HCT116 (cell line): ENCODE data around the gene GP1BB. TPM values are rescaled to one million over a fixed set of nuclear protein-coding genes. Genes with fewer than 3 reads are reported as not detected.

Experiments used
- ATAC-seq: fragments of 200-7000 bp; cut with Tn5 transposase; 2 replicates; pipeline ENCODE4 v1.9.1; 2020; ENCODE audit warnings: mild to moderate bottlenecking, moderate library complexity
- BruUV-seq: library from RNA; stranded (reverse); fragments of 400-500 nt; replicated peaks from 2 replicates; lab custom pipeline; 2021; lab: Mats Ljungman, UMichigan
- CTCF ChIA-PET: fragments of 300-600 bp; sonication (Branson Sonifier 250); formaldehyde crosslinking; loops from one replicate; lab custom pipeline; 2021; ENCODE audit warnings: antibody characterized with exemption; lab: Charles Lee
- POLR2A ChIA-PET: fragments of 300-600, 350-600 bp; sonication (Branson Sonifier 250); formaldehyde crosslinking; loops from one replicate; lab custom pipeline; 2021; ENCODE audit warnings: antibody characterized with exemption; lab: Charles Lee
- RAD21 ChIA-PET, 2 experiments: fragments of 300-600 bp; sonication (Branson Sonifier 250); formaldehyde crosslinking; loops; one replicate each; lab custom pipeline; 2023; ENCODE audit warnings: low total read pairs in 2 of 2; ENCODE audit not compliant: uncharacterized antibody in 2 of 2, unreplicated experiment in 2 of 2, low non-redundant PET in 1 of 2; lab: Charles Lee
- DNase-seq: peaks from one replicate; pipeline ENCODE4 v3.0.0-alpha.2; 2010; ENCODE audit warnings: low read depth, low spot score
- H2AFZ ChIP-seq: fragments of 200-600 bp; shearing (Covaris generic), sonication (generic); 2 replicates; pipeline ENCODE4 v1.6.1; 2017; ENCODE audit warnings: low read depth, mixed run types, mixed read lengths, antibody characterized with exemption, low read length; ENCODE audit not compliant: poor library complexity, severe bottlenecking
- H3K27ac ChIP-seq: 2 replicates; pipeline ENCODE4 v1.5.1; 2012; ENCODE audit warnings: low read depth, low read length
- H3K27me3 ChIP-seq: fragments of 200-600 bp; sonication (generic); 2 replicates; pipeline ENCODE4 v1.6.1; 2016; ENCODE audit warnings: mixed run types, low read length, mixed read lengths; ENCODE audit not compliant: insufficient read depth
- H3K36me3 ChIP-seq, 2 experiments: fragments of 200-500 bp in 1 of 2; fragments of 200-600 bp in 1 of 2; sonication (Bioruptor generic) in 1 of 2; sonication (generic) in 1 of 2; 2 replicates each; pipeline versions ENCODE4 v1.5.1 to v1.6.1; 2014 to 2016; ENCODE audit warnings: low read length in 2 of 2, inconsistent platforms in 1 of 2, mixed read lengths in 1 of 2, mixed run types in 1 of 2; ENCODE audit not compliant: insufficient read depth in 2 of 2, control insufficient read depth in 1 of 2
- H3K4me1 ChIP-seq, 2 experiments: fragments of 200-600 bp in 1 of 2; sonication (generic) in 1 of 2; 2 replicates each; pipeline versions ENCODE4 v1.5.1 to v1.6.1; 2012 to 2017; ENCODE audit warnings: low read length in 2 of 2, inconsistent platforms in 1 of 2, mild to moderate bottlenecking in 1 of 2, mixed read lengths in 1 of 2, mixed run types in 1 of 2, moderate library complexity in 1 of 2; ENCODE audit not compliant: insufficient read depth in 2 of 2, control insufficient read depth in 1 of 2
- H3K4me2 ChIP-seq: fragments of 200-600 bp; sonication (generic); 2 replicates; pipeline ENCODE4 v1.6.1; 2017; ENCODE audit warnings: mixed run types, low read length, mixed read lengths
- H3K4me3 ChIP-seq, 2 experiments: fragments of 200-600 bp in 1 of 2; sonication (generic) in 1 of 2; replicated peaks in 1 of 2; 2 replicates each; pipeline ENCODE4 v1.5.1; 2011 to 2016; ENCODE audit warnings: low read length in 2 of 2, control low read depth in 1 of 2, low read depth in 1 of 2, mild to moderate bottlenecking in 1 of 2, mixed read lengths in 1 of 2, mixed run types in 1 of 2
- H3K79me2 ChIP-seq: fragments of 200-600 bp; sonication (generic); 2 replicates; pipeline ENCODE4 v1.6.1; 2017; ENCODE audit warnings: mild to moderate bottlenecking, mixed run types, low read length, moderate library complexity, mixed read lengths; ENCODE audit not compliant: insufficient read depth
- H3K9ac ChIP-seq: fragments of 200-600 bp; sonication (generic); 2 replicates; pipeline ENCODE4 v1.6.1; 2016; ENCODE audit warnings: low read length, mixed read lengths
- H3K9me2 ChIP-seq: fragments of 200-600 bp; sonication (generic), shearing (Covaris generic); 2 replicates; pipeline ENCODE4 v1.6.1; 2017; ENCODE audit warnings: mixed run types, mild to moderate bottlenecking, moderate library complexity; ENCODE audit not compliant: insufficient read depth
- H3K9me3 ChIP-seq, 2 experiments: fragments of 200-500 bp in 1 of 2; fragments of 200-600 bp in 1 of 2; sonication (Bioruptor generic) in 1 of 2; sonication (generic) in 1 of 2; 2 replicates each; pipeline ENCODE4 v1.6.1; 2014 to 2017; ENCODE audit warnings: low read length in 2 of 2, mixed read lengths in 2 of 2, inconsistent platforms in 1 of 2, low read depth in 1 of 2, mild to moderate bottlenecking in 1 of 2, mixed run types in 1 of 2, moderate library complexity in 1 of 2; ENCODE audit not compliant: control insufficient read depth in 1 of 2, insufficient read depth in 1 of 2
- H4K20me1 ChIP-seq: fragments of 200-600 bp; sonication (generic), shearing (Covaris generic); 2 replicates; pipeline ENCODE4 v1.6.1; 2017; ENCODE audit warnings: mixed run types, mild to moderate bottlenecking, moderate library complexity; ENCODE audit not compliant: insufficient read depth
- CBX3 ChIP-seq: IDR thresholded peaks from 2 replicates; pipeline ENCODE4 v1.6.1; 2012; ENCODE audit warnings: low read depth
- ELF1 ChIP-seq: IDR thresholded peaks from 2 replicates; pipeline ENCODE4 v1.6.1; 2012; ENCODE audit warnings: low read depth, borderline replicate concordance
- EZH2phosphoT487 ChIP-seq: fragments of 200-600 bp; IDR thresholded peaks from 2 replicates; pipeline ENCODE4 v1.6.1; 2018; ENCODE audit warnings: antibody characterized with exemption, borderline replicate concordance
- FOSL1 ChIP-seq: IDR thresholded peaks from 2 replicates; pipeline ENCODE4 v1.6.1; 2012; ENCODE audit warnings: low read depth
- JUND ChIP-seq: IDR thresholded peaks from 2 replicates; pipeline ENCODE4 v1.6.1; 2012
- MAX ChIP-seq: IDR thresholded peaks from 2 replicates; pipeline ENCODE4 v1.6.1; 2012
- POLR2A ChIP-seq: IDR thresholded peaks from 2 replicates; pipeline ENCODE4 v1.7.0; 2011; ENCODE audit warnings: borderline replicate concordance; ENCODE audit not compliant: insufficient read depth, insufficient read length; ENCODE audit errors: extremely low read depth
- POLR2AphosphoS5 ChIP-seq: IDR thresholded peaks from 2 replicates; pipeline ENCODE4 v1.6.1; 2011; ENCODE audit warnings: mild to moderate bottlenecking, low read depth, low read length, moderate library complexity
- RAD21 ChIP-seq: IDR thresholded peaks from 2 replicates; pipeline ENCODE4 v1.6.1; 2012; ENCODE audit warnings: low read depth, mild to moderate bottlenecking
- REST ChIP-seq: IDR thresholded peaks from 2 replicates; pipeline ENCODE4 v1.6.1; 2012; ENCODE audit warnings: low read depth
- SIN3A ChIP-seq: IDR thresholded peaks from 2 replicates; pipeline ENCODE4 v1.6.1; 2012; ENCODE audit warnings: low read depth
- SP1 ChIP-seq: IDR thresholded peaks from 2 replicates; pipeline ENCODE4 v1.6.1; 2012; ENCODE audit warnings: low read depth
- TCF7L2 ChIP-seq: IDR thresholded peaks from 2 replicates; pipeline ENCODE4 v1.7.0; 2011; ENCODE audit warnings: borderline replicate concordance, inconsistent platforms; ENCODE audit not compliant: insufficient read depth, insufficient read length; ENCODE audit errors: extremely low read depth
- YY1 ChIP-seq: IDR thresholded peaks from 2 replicates; pipeline ENCODE4 v1.6.1; 2011; ENCODE audit warnings: low read length, low read depth, moderate library complexity, mild to moderate bottlenecking; ENCODE audit not compliant: insufficient replicate concordance; ENCODE audit errors: extremely low read depth
- ZBTB33 ChIP-seq: IDR thresholded peaks from 2 replicates; pipeline ENCODE4 v1.6.1; 2011; ENCODE audit warnings: mild to moderate bottlenecking, low read length, moderate library complexity; ENCODE audit not compliant: insufficient replicate concordance; ENCODE audit errors: extremely low read depth
- ZFX ChIP-seq: fragments of 450-650 bp; IDR thresholded peaks from 2 replicates; pipeline ENCODE4 v1.6.1; 2017
- ZNF274 ChIP-seq: fragments of 200-500 bp; sonication (Bioruptor generic); IDR thresholded peaks from 2 replicates; pipeline ENCODE4 v1.6.1; 2014; ENCODE audit warnings: mild to moderate bottlenecking, low read depth, low read length, inconsistent platforms
- intact Hi-C: fragments of 100-400 bp; cut with micrococcal nuclease; formaldehyde crosslinking; loops from 2 replicates; pipeline ENCODE4 v1.10.0; 2022
- total RNA-seq: library from RNA; stranded (reverse); gene quantifications from one replicate; pipeline ENCODE4 v1.2.1, GENCODE V29; 2021; ENCODE audit not compliant: unreplicated experiment

Gene GP1BB
- total RNA-seq, 1 experiment from 2014 or later = 4.8 TPM

- TF ChIP-seq ZNF274 (no peak), POLR2A (no peak), TCF7L2 (no peak), SIN3A (no peak), ELF1 (no peak), ZFX (no peak), CBX3 (no peak), FOSL1 (no peak), YY1 (no peak), POLR2AphosphoS5 (no peak), MAX (no peak), EZH2phosphoT487 (no peak), RAD21 (no peak)
Observed at GRCh38 chr22:19761725-19762567, 38.6 kb downstream of the GP1BB start (continued).

- H3K79me2 ChIP-seq = peaks cover 11% of the 10 kb centered on the region; the same call in 1 of the 2 replicates
- H3K9ac ChIP-seq = no peak overlapping the region
- intact Hi-C loops = no loop called here
- POLR2A ChIA-PET = interaction anchor here (0.8 kb wide), 1 partner anchor 91 kb away, joined by 3 read pairs; no protein-coding TSS in a partner anchor
- H3K9me2 ChIP-seq = no peaks in the 10 kb centered on the region
- peaks cover 10 to 17% of the 10 kb centered on the region in 2 experiments for H3K4me1 ChIP-seq
- H2AFZ ChIP-seq = no peak overlapping the region
- no peaks in the 10 kb centered on the region for H3K27me3 ChIP-seq
- H3K36me3 ChIP-seq = no peaks in the 10 kb centered on the region
- RAD21 ChIA-PET = no interaction called here
- no peak overlapping the region for H3K4me3 ChIP-seq
- H4K20me1 ChIP-seq = no peaks in the 10 kb centered on the region
- H3K27ac ChIP-seq = no peak overlapping the region
- BruUV-seq = no TSS peak
- CTCF ChIA-PET = no interaction called here
- no peaks in the 10 kb centered on the region for H3K9me3 ChIP-seq
- no peak for DNase-seq
- H3K4me2 ChIP-seq = no peak overlapping the region
- no peak for ATAC-seq
- TF ChIP-seq MAX (no peak), REST (no peak), CBX3 (no peak), YY1 (no peak), JUND (no peak), ZBTB33 (no peak), SIN3A (no peak), POLR2AphosphoS5 (no peak), SP1 (no peak)
Observed at GRCh38 chr22:19762568-19763457, 39.5 kb downstream of the GP1BB start.
